Activated CD8-positive, alpha-beta memory T cell treated with anti-CD3 and anti-CD28 coated beads, Interleukin-2, amount 50 U/mL, for 24 hours (primary cell): ENCODE results near the gene SRGAP1.

ENCODE experiments used
- DNase-seq: peaks from one replicate; pipeline ENCODE4 v3.0.0-alpha.2; 2020; ENCODE audit errors: extremely low read depth

SRGAP1 gene

GRCh38 chr12:63966606-63966975 is 122.1 kb downstream of the SRGAP1 start:
- DNase-seq: no peak

DNA sequence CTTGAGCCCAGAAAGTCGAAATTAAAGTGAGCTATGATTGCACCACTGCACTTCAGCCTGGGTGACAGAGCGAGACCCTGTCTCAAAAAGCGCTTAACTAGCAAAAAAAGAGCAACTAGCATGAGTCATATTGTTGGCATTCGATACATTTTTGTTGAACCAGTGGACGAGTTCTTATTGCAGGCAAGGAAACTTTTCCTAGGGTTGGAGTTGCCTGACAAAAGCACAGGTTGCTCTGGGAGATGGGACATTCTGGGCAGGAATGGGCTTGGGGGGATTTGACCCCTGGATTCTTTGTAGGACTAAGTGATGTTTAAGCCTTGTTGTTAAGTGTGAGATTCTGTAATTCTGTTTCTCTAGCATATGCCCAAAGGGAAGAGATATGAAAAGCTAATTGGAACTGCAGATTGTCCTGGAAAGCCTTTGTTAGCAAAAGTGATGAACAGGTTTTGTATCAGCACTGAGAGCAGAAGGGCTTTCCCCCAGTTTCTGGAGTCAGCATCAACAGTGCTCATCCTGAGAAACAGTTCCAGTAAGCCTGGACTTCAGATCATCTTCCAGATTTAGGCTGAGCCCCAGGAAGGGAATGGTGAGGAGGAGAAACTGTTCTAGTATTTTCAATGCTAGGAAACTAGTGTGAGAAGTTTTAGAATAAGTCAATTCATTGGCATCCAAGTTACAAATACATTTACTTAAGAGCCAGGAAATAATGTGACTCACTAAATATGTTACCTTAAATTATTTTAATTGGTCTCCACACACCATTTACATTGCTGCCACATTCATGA is 123.1 kb downstream of the SRGAP1 start:
- no peak for DNase-seq

- DNase-seq: no peak
Observed at GRCh38 chr12:63968673-63969072, 124.2 kb downstream of the SRGAP1 start.

- DNase-seq: no peak
Observed at GRCh38 chr12:63976902-63977395, 132.4 kb downstream of the SRGAP1 start.

DNA sequence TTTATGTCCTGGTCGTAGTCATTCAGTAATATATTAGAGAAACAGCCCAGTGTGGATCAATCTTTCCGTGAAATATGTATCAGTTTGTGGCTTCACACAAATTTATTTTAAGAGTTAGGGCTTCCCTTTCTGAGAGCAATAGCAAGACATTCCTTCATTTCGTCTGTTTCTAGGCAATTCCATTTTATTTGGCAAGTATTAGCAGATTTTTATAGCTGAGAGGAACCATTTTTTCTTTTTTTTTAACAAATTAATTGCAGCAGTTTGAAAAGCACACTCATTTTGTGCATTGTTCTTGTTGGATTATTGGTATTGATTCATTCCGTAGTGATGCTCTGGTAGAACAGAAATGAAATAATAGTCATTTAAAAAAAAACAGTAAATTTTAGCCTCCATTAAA is 132.9 kb downstream of the SRGAP1 start:
- DNase-seq: no peak

DNA sequence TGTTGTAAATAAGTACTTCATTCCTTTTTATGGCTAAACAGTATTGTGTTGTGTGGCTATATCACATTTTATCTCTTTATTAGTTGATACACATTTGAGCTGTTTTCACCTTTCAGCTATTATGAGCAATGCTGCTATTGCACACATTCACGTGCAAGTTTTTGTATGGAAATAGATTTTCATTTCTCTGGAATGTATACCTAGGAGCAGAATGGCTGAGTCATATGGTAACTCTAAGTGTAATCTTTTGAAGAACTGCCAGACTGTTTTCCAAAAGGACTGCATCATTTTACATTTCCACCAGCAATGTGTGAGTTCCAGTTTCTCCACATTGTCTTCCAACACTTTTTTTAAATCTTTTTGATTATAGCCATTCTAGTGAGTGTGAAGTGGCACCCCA is 134.0 kb downstream of the SRGAP1 start:
- no peak for DNase-seq

- no peak for DNase-seq
Observed at GRCh38 chr12:63980211-63980610, 135.7 kb downstream of the SRGAP1 start.

DNA sequence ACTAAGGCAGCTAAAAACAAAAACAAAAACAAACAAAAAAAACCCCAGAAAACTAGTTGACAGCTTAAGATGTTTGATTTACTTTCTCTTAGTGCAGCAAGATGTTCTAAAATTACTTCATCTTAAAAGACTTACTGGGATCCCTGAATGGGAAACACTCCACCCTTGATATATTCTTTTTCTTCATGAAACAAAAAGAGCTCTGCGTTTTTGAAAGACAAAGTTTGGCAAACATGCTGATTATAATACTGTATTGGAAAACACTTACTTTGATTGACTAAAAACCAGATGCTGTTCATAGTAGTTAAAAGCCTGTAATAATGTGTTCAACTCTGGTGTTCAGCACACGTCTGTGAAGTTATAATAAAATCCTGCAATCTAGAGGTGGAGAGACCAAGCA is 136.8 kb downstream of the SRGAP1 start:
- DNase-seq: no peak

DNA sequence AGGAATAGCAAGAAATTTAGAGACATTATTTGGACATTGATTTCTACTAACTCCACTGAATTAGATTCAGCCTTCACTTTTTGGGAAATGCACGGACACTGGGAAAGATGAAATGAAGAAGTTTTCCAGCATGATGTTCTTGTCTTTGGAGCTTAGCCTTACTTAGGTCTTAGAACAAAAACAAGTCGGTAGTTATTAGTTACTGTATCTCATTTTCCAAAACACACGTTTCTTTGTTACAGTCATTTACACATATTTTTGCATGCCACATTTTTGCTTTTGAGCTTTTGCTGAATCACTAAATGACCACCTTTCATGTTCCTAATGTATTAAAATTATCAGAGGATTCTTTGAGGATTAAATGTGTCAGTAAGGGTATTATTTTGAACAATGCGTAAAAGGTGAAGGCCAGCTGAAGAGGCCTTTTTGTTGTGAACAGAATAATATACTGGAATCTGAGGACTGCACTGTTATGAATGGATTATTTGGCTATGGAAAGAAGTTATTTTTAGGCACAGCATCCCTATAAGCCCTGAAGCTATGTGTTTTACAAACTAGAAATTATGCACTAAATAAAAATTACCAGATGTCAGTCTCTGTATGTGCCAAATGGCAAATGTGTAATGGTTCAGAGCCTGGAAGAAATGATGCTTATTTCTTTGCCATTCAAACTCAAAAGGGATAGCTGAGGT is 138.2 kb downstream of the SRGAP1 start:
- DNase-seq: no peak

DNA sequence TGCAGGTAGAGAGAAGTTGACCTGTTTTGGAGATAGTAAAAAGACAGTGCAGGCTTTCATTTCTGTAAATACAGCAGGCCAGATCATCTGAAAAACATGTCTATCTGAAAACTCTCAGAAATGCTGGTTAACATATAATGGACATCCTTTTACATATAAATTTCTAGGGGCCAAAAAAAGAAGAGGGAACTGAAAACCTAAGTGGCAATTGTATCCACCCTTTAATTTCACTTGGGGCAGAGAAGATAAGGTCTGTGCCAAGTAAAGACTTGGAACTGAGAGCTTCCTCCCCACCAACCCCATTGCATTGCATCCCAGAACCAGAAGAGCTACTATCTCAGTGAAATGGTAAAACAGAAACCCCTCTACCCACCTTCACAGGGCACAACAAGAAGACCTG is 141.0 kb downstream of the SRGAP1 start:
- no peak for DNase-seq

GRCh38 chr12:63985945-63986344 is 141.4 kb downstream of the SRGAP1 start:
- DNase-seq: no peak

GRCh38 chr12:63989301-63989845 is 144.9 kb downstream of the SRGAP1 start:
- DNase-seq: no peak

GRCh38 chr12:63990828-63991547 is 146.5 kb downstream of the SRGAP1 start:
- DNase-seq: no peak

- DNase-seq: no peak
Observed at GRCh38 chr12:63994704-63995103, 150.2 kb downstream of the SRGAP1 start.

- no peak for DNase-seq
Observed at GRCh38 chr12:63995512-63995911, 151.0 kb downstream of the SRGAP1 start.

DNA sequence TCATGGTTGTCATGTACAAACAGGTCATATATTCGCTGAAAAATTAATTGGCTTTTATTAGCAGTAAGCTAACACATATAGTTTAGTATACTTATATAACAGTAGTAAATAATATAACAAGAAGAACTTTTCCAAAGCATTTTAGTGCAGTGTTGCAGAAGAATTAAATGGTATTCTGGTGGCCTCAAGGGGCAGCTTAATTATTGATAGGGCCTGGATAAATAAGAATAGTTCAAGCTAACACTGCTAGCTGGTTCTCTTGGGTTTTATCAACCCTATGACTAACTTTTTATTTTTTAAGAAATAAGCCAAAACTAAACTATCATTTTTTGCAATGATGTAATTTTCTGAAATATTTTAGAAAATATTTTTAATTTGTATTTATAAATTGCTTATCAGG is 152.1 kb downstream of the SRGAP1 start:
- no peak for DNase-seq

GRCh38 chr12:63997198-63997597 is 152.7 kb downstream of the SRGAP1 start:
- no peak for DNase-seq

GRCh38 chr12:63998584-63998983 is 154.1 kb downstream of the SRGAP1 start:
- DNase-seq: no peak

- DNase-seq: no peak
Observed at GRCh38 chr12:63999853-64000252, 155.4 kb downstream of the SRGAP1 start.

DNA sequence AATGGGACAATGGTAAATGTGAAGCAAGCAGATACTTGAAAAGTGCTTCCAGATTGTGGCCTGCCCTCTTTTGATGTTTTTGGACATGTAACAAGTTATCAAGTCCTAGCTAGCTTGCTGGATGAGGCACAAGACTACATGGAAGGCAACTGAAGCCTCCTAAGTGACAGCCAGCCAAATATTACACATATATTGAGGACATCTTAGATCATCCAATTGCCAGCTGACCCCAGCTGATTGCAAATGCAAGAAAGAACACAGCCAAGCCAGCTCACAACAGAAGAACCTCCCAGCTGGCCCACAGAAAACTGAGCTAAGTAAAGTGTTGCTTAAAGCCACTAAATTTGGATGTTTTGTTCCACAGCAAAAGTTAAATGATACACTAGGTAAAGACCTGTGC is 156.9 kb downstream of the SRGAP1 start:
- no peak for DNase-seq

DNA sequence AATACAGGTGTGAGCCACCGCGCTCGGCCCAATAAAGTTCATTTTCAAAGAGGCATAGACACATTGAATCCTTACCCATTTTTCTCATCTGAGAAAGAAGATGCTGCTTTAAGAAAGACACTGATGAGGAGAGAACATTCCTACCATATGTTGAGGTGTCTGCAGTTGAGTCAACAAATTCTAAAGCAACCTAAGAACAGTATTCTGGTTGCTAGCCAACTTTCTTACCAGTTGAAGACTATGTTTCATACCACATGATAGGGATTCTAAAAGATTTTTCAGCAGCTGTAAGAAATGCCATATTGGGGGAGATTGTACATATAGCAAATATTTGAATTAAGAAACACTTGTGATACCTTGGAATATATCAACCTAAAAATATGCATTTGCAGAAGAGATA is 160.1 kb downstream of the SRGAP1 start:
- no peak for DNase-seq

GRCh38 chr12:64006211-64006825 is 161.8 kb downstream of the SRGAP1 start:
- DNase-seq: no peak
